Peyer's patch (tissue), 4 donors: ENCODE data around the gene CYP26C1. TPM values are rescaled to one million over a fixed set of nuclear protein-coding genes. Genes with fewer than 3 reads are reported as not detected.

Experiments
- DNase-seq, 3 donors: peaks; one replicate each; pipeline ENCODE4 v3.0.0-alpha.2; 2017 to 2019
- H3K27ac ChIP-seq, 4 donors: fragments of 200-600 bp; sonication (generic); one replicate each; pipeline ENCODE4 v1.5.1; 2016 to 2019
- H3K27me3 ChIP-seq, 2 donors: fragments of 200-600 bp; sonication (generic); one replicate each; pipeline ENCODE4 v1.5.1; 2019
- H3K36me3 ChIP-seq, 3 donors: fragments of 200-600 bp; sonication (generic); one replicate each; pipeline ENCODE4 v1.5.1; 2016 to 2019
- H3K4me1 ChIP-seq, 4 donors: fragments of 200-600 bp; sonication (generic); one replicate each; pipeline ENCODE4 v1.5.1; 2016 to 2019
- H3K4me3 ChIP-seq, 4 donors: fragments of 200-600 bp; sonication (generic); 1 replicate in 3 of 4; 2 replicates in 1 of 4; pipeline ENCODE4 v1.5.1; 2016 to 2019; ENCODE audit warnings: mild to moderate bottlenecking in 1 of 4
- H3K9me3 ChIP-seq, 4 donors: fragments of 200-600 bp; sonication (generic); one replicate each; pipeline ENCODE4 v1.5.1; 2016 to 2019; ENCODE audit warnings: mild to moderate bottlenecking in 1 of 4
- POLR2A ChIP-seq, 2 donors: fragments of 450-650 bp; IDR thresholded peaks; one replicate each; pipeline ENCODE4 v1.5.1; 2017; ENCODE audit warnings: antibody characterized with exemption in 2 of 2, mild to moderate bottlenecking in 2 of 2, moderate library complexity in 2 of 2
- total RNA-seq, 4 donors: library from RNA; depleted of rRNA; stranded (reverse); fragments of >200 nt; gene quantifications; one replicate each; pipeline ENCODE4 v1.1.0, GENCODE V29; 2016
- TF ChIP-seq, protein P1 (sequence below), 6 experiments: fragments of 450-650 bp in 4 of 6; fragments of 200-600 bp in 2 of 6; sonication (generic) in 1 of 6; IDR thresholded peaks; one replicate each; pipeline ENCODE4 v1.5.1; 2017 to 2019; ENCODE audit warnings: antibody characterized with exemption in 6 of 6, mild to moderate bottlenecking in 3 of 6, moderate library complexity in 1 of 6

Gene CYP26C1
- total RNA-seq, 4 donors from 2014 or later = not detected

DNA sequence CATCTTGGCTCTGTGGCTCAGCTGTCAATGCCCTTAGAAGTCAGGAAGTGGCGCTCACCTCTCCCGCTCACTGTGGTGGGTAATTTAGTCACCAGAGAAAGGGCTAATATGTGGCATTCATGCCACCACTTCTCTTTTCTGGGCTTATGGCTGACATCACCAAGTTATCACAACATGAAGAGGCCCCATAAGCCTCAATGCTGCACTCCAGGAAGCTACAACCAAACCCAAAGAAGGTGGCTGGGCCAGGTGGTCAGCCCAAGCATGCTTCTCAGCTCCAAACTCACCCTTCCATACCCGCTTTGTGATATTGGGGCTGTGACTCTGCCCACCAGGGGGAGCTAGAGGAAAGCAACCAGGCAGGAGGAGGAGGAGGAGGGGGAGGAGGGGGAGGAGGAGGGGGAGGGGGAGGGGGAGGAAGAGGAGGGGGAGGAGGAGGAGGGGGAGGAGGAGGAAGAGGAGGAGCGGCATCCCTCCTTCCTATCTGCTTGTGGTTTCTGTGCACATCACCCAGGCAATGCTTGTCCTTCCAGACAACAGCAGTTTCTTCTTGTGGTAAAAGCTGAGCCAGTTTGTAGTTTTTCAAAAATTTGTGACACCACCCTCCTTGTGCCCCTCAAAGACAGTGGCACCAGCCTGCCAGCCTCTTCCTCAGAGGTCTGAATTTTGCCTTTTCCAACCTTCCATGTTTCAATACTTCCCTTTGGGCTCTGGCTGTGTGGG lies 55.2 kb downstream of the CYP26C1 start:
- TF ChIP-seq, protein P1, sequence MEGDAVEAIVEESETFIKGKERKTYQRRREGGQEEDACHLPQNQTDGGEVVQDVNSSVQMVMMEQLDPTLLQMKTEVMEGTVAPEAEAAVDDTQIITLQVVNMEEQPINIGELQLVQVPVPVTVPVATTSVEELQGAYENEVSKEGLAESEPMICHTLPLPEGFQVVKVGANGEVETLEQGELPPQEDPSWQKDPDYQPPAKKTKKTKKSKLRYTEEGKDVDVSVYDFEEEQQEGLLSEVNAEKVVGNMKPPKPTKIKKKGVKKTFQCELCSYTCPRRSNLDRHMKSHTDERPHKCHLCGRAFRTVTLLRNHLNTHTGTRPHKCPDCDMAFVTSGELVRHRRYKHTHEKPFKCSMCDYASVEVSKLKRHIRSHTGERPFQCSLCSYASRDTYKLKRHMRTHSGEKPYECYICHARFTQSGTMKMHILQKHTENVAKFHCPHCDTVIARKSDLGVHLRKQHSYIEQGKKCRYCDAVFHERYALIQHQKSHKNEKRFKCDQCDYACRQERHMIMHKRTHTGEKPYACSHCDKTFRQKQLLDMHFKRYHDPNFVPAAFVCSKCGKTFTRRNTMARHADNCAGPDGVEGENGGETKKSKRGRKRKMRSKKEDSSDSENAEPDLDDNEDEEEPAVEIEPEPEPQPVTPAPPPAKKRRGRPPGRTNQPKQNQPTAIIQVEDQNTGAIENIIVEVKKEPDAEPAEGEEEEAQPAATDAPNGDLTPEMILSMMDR (IDR thresholded peaks at IDR 0.05) = peak in 4 of 6 experiments; percentile 31 to 60 (median 51)
- TF ChIP-seq POLR2A (IDR thresholded peaks at IDR 0.05) = no peak
- DNase-seq = peak; percentile 66 to 86 (median 70)
- Histone ChIP-seq H3K27me3 (no peaks in the 10 kb centered on the region), H3K27ac (no peak overlapping the region), H3K4me3 (no peak overlapping the region), H3K4me1 (no peaks in the 10 kb centered on the region), H3K36me3 (no peaks in the 10 kb centered on the region), H3K9me3 (no peaks in the 10 kb centered on the region)

Other genes starting within 250 kb of the CYP26C1 start
- gene EXOC6, start 212.3 kb upstream of the CYP26C1 start, total RNA-seq = 10 to 100 TPM; 10.5 to 82.1 (median 31.7) TPM
- gene CYP26A1, start 13.1 kb downstream of the CYP26C1 start, total RNA-seq = not detected